22Rv1 (cell line): ENCODE results near the gene ATP13A4.

ENCODE experiments used
- H3K27ac ChIP-seq: fragments of 450-650 bp; 2 replicates; pipeline ENCODE4 v1.5.1; 2017
- ZFX ChIP-seq: fragments of 450-650 bp; IDR thresholded peaks from 2 replicates; pipeline ENCODE4 v1.6.1; 2017; ENCODE audit warnings: antibody characterized with exemption, borderline replicate concordance
- TF ChIP-seq, protein P1 (sequence below): fragments of 450-650 bp; IDR thresholded peaks from 2 replicates; pipeline ENCODE4 v1.5.1; 2017; ENCODE audit warnings: mild to moderate bottlenecking

The ATP13A4 gene

DNA sequence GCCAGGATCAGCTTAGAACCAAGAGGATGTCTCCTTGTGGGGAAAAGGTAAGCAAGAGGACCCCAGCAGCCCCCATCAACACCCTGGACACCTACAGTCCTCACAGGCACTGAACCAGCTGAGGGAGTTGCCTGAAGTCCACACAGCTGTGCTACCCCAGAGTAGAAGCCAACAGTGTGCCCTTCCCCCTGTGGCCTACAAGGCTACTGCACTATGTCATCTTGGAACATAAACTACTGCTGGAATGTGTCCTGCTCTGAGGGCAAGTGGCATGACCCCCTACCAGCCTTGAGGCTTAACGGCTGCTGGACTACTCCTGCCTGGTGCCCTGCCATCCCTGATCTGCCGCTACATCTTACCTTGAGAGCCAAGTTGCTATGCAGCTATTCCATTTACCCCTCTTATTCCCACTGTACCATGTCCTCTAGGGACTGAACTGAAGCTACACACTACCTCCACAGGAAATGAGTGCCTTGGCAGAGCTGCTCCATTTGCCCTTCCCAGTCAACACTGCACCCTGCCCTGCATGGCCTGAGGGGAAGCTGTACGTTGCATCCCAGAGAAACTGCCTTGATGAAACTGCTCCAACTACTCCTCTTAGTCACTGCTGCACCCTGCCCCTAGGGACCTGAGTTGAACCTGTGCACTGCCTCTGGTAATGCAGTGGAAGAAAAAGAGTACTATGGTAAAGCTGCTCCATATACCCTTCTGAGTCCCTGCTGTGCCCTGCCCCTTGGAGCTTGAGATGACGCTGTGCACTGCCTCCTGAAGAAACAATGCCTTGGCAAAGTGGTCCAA lies 135.9 kb downstream of the ATP13A4 start:
- TF ChIP-seq, protein P1, sequence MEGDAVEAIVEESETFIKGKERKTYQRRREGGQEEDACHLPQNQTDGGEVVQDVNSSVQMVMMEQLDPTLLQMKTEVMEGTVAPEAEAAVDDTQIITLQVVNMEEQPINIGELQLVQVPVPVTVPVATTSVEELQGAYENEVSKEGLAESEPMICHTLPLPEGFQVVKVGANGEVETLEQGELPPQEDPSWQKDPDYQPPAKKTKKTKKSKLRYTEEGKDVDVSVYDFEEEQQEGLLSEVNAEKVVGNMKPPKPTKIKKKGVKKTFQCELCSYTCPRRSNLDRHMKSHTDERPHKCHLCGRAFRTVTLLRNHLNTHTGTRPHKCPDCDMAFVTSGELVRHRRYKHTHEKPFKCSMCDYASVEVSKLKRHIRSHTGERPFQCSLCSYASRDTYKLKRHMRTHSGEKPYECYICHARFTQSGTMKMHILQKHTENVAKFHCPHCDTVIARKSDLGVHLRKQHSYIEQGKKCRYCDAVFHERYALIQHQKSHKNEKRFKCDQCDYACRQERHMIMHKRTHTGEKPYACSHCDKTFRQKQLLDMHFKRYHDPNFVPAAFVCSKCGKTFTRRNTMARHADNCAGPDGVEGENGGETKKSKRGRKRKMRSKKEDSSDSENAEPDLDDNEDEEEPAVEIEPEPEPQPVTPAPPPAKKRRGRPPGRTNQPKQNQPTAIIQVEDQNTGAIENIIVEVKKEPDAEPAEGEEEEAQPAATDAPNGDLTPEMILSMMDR: no peak
- no peak for TF ChIP-seq ZFX
- H3K27ac ChIP-seq: no peak overlapping the region

DNA sequence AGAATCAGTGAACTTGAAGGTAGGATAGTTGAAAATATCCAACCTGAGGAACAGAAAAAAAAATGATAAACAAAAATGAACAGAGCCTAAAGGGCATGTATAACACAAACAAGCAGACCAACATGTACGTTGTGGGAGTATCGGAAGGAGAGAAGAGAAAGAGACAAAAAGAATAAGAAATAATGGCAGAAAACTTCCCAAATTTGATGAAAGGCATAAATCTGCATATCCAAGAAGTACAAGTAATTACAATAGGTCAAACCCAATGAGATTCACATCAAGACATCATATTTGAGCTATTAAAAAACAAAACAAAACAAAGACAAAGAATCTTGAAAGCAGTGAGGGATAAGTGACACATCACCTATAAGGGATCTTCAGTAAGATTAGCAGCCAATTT lies 138.1 kb downstream of the ATP13A4 start:
- no peak overlapping the region for H3K27ac ChIP-seq
- no peak for TF ChIP-seq ZFX
- TF ChIP-seq, protein P1: no peak

DNA sequence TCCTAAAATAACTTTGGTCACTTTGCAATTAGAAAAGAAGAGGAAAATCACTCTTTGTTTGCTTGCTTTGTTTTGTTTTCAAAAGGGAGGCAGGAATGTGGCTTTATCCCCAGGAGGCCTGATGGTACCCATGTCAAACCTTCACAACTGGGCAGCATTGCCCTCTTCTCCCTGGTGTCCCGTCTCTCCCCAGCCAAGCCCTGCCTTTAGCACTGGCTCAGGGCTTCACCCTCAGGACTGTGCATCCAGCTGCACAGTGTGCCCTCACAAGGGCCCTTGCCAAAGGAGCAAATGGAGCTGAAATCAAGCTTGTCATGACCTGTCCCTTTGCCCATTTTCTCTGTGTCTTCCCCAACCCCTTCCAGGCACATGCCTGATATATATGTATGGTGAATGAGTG lies 147.0 kb downstream of the ATP13A4 start:
- no peak for TF ChIP-seq ZFX
- TF ChIP-seq, protein P1: no peak
- no peak overlapping the region for H3K27ac ChIP-seq

DNA sequence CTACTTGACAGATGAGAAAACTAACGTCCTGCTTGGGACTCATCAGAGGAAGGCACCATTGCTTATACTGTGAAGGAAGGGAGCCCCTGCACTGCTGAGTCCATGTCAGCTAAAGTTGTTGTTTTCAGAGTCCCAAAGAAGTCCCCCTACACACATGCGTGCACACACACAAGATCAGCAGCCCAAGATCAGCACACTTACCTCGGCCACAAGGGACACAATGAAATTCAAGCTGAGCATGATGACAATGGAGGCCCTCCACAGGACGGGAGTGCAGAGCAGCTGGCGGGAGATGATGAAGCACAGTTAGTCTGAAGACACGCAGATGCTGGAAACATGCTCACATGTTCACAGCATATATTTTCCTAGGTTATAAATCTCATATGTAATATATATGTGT lies 147.6 kb downstream of the ATP13A4 start:
- TF ChIP-seq, protein P1: no peak
- no peak for TF ChIP-seq ZFX
- no peak overlapping the region for H3K27ac ChIP-seq

DNA sequence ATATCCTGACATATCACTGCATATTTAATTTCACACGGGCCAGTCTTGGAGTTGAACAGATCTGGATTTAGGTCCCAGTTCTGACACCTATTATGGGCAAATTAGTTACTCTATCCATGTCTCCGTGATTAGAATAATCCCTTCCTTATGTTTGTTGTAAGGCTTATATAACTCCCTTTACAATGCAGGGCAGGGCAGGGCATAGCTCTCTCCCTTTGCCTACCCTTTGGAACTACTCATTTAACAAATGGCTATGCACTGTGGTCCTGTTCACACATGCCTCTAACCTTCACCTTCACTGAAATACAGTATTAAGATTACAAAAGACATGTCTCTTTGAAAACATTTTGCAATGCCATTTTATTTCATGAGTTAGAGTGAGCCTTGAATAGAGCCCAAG lies 151.4 kb downstream of the ATP13A4 start:
- no peak overlapping the region for H3K27ac ChIP-seq
- TF ChIP-seq ZFX: no peak
- TF ChIP-seq, protein P1: no peak

DNA sequence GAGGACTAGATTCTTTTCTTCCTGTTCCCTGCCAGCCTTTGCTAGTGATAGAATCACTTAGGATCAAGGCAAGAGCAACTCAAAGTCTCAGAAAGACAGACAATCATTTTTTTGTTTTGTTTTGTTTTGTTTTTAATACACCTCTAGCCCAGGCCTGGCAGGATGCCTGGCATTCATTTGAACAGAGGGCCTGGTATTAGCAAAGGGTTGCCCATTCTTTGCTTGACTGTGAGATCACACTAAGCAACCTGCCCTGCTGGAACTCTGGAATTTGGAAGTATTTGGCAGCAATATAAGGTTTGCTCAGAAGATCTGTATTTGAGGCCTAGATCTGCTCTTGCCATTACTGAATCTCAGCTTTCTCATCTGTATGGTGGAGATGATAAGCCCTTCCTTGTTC lies 154.4 kb downstream of the ATP13A4 start:
- no peak overlapping the region for H3K27ac ChIP-seq
- TF ChIP-seq ZFX: no peak
- TF ChIP-seq, protein P1: no peak

DNA sequence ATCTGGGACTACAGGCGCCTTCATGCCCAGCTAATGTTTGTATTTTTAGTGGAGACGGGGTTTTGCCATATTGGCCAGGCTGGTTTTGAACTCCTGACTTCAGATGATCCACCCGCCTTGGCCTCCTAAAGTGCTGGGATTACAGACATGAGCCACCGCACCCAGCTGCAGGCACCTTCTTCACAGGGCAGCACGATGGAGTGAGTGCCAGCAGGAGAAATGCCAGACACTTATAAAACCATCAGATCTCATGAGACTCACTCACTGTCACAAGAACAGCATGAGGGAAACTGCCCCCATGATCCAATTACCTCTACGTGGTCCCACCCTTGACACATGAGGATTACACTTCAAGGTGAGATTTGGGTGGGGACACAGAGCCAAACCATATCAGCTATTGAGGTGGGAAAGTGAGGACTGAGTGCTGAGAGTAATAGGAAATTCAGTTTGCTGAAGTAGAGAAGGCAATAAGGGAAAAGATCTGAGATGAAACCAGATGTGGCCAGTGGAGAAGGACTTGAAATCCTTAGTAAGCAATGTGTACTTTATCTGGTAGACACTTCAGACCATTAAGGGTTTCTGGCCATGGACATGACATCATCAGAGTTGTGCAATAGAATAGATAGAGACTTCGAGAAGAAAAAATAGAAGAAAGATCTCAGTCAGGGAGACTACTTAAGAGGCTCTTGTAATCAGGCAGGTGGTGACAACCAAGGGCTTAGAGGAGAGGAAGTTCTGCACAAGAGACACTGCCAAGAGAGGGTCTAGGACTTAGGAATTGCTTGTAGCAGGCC lies 158.0 kb downstream of the ATP13A4 start:
- no peak overlapping the region for H3K27ac ChIP-seq
- TF ChIP-seq, protein P1: no peak
- TF ChIP-seq ZFX: no peak
